Right forelimb (tissue), 1 donor: Measurements from ENCODE around the gene CHI3L1.

Source experiments
- DNase-seq: peaks from one replicate; pipeline ENCODE4 v3.0.0-alpha.2; 2018

Gene CHI3L1

DNA sequence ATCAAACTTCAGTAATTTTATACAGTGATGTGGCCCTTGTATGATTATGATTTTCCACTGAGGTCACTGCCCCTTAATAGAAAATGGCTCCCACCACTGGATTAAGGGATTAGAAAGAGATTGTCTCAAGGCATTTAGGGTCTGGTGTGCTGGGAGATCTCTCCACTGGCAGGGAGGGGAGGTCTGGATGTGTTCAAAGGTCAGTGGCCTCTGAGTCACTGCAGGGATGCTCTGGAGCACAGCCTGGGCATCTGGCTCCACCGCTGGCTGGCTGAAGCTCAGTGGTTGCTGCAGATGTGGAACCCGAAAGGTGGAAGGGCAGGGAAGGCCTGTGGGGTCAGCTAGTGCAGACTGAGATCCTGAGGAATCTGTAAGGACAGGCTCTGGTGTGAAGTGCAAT, 18.3 kb upstream of the CHI3L1 start:
- DNase-seq = no peak

DNA sequence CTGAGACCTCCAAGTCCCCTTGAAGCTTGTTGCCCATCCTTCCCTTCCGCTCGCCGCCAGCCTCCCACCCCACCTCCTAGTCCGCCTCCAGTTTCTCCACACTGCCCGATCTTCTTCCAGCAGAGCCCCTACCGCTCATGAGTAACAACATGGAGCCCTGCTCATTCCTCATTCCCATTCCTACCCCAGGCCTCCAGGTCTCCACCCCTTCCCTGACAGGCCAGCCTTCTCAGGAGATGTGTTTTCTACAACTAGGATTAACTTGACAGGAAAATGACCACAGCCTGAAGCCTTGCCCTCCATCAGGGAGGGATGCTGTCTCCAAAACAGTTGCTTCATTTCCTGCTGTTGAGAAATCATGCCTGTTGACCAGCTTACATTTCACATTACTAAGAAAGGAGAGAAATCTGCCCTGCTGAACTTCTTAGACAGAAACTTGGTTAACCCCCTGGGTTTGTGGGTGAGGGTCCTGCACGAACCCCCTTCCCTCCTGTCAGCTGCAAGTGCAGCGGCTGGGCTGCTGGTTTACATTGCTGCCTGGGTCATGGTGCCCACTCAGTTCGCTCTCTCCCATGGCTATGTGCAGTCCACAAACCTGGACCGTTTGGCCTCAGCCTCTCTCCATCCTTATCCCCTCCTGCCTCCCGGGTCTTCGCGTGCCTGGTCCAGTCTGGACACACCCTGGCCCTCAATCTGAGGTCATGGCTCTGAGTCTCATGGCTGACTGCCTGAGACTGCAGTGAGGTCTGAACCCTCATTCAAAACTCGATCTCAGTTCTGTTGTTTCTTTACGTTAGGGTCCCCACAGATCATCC, 16.1 kb upstream of the CHI3L1 start:
- DNase-seq = no peak

DNA sequence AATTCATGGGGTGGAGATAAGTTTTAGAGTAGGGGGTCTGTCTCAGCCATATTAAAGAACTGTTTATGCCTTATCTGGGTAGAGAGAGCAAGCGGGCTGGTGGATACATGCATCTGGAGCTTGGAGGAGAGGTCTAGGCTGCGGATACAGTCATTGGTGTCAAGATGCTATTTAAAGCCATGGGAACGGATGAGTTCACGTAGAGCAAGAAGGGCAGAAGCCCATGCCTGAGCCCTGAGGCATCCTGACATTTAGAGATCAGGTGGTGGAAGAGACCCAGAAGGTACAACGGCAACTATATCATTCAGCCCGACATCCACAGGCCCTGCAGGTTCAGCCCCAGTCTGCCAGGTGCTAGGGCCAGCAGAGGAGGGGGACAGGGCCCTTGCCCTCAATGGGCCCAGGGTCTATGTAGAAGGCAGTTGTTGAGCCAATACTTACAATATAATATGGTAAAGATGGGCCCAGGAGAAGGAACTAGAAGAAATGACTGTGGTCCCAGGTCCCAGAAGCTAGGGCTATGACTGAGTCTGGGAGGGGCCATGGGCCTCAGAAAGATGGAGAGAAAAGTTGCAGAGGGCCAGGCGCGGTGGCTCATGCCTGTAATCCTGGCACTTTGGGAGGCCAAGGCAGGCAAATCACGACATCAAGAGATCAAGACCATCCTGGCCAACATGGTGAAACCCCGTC, 15.2 kb upstream of the CHI3L1 start:
- DNase-seq = no peak

DNA sequence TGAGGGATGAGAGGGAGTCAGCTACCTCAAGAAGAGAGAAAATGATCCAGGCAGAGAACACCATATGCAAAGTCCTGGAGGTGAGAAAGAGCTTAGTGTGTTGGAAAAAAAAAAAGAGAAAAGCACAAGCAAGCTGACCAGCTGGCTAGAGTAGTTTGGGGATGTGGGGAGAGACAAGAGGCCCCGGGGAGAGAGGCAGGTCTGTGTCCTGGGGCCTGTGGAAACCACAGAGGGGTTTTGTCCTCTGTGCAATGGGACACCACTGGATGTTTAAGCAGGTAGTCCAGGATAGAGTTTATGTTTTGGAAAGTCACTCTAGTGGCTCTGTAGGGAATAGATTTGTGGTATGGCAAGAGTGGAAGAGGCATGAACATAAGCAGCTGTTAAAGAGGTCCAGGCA, 14.4 kb upstream of the CHI3L1 start:
- no peak for DNase-seq

DNA sequence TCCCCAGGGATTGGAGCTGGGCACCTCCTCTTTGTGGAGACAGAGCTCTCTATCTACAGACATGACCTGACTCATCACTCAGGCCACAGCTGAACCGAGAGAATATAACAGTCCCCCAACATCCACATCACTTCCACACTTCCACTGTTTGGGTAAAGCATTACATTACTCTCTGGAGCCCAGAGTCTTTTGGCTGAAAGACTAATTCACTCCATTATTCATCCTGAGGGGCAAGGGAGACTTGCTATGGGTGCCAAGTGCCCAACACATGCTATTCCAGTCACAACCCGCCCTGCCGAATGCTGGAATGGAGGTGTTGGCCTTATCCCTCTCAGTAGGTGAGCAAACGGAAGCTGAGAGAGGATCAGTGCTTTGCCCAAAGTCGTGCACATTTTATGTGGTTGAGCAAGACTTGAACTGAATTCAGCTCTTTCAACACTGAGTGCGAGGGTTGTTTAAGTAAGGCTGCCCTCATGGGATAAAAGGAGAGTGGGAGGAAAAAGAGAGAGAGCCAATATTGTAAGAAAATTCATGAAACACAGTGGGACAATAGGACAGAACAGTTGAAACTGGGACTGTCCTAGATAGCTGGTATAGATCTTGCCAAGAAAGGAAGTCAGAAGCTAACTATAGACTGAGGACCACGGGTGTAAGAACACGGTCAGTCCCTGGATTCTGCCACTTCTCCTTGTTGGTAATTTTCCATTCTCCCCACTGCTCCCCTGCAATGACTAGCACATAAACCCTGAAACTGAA, 13.5 kb upstream of the CHI3L1 start:
- no peak for DNase-seq

DNA sequence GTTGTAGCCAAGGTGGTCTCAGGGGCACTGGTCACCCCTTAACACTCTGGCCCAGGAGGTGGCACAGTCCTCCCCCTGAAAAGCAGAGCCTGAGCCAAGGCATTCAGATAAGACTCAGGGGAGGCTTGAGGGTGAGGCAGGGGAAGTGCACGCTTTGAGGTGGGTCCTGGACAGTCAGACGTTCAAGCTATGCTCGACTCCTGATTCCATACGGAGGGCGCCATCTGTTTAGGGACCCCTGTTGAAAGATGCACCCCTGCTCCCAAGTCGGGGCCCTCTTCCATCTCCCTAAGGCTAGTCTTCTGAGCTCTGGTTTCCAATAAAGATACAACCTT, 12.9 kb upstream of the CHI3L1 start:
- DNase-seq = no peak

DNA sequence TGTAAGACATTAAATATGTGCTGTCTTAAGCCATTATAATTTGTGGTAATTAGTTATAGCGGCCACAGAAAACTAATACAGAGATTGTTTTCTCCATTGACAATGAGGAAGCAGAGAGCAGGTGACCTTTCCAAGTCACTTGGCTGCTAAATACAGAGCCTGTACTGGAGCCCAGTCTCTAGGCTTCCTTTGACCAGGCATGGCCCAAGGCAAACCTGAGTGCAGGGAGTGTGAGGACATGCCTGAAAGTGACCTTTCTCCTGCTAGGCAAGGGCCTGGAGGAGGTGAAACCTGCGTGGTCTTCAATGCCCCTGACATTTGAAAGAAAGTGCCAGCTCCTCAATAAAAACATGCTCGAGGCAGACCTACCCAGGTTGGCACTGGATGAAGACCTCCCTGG, 12.5 kb upstream of the CHI3L1 start:
- no peak for DNase-seq

DNA sequence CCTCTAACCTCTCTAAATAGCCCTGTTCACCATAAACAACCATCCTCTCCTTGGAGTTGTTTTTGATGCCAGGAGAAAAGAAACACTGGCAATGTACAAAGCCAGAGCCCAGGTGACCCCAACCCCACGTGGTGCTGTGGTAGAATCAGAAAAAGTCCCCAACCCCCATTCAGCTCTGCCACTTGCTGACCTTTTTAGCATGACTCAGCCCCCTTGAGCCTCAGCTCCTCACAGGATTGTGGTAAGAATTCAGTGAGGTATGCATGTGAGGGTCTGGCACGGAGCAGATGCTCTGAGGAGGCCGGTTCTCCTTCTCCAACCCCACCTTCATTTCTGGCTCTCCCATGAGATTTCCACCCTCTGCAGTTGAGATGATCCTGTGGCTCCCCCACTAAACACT, 11.1 kb upstream of the CHI3L1 start:
- no peak for DNase-seq

DNA sequence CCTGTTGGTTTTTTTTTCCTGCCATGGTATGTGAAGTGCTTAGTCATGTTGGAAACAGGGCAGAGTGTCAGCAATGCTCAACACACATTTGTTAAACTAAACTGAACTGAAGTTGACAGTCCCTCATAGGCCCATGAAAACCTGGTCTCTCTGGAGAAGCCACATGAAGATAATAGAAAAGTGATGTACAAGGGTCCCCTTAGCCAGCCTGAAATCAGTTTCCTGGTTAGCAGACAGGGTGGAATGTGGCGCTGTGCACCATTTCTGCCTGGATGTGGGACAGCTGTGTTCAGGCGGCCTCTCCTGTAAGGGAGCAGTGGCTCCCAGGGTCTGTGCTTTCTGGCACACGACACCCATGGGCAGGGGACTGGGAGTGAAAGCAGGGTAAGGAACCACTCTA, 9.9 kb upstream of the CHI3L1 start:
- DNase-seq = no peak

DNA sequence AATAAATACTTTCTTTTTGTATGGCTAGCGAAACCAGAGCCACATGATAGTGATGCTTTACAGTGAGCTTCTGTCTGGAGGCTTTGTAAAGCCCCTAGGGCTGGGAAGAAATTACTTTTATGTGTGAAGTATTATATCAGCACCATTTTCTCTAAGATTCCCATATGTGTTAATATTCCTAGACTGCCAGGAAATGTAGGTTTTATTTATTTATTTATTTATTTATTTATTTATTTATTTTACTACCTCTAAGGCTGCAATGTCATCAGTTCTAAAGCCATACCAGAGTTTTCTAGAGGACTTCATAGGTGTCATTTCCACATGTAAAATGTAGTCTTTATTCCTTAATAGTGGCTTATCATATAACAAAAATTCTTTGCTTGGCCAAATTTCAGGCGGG, 4.4 kb upstream of the CHI3L1 start:
- no peak for DNase-seq

DNA sequence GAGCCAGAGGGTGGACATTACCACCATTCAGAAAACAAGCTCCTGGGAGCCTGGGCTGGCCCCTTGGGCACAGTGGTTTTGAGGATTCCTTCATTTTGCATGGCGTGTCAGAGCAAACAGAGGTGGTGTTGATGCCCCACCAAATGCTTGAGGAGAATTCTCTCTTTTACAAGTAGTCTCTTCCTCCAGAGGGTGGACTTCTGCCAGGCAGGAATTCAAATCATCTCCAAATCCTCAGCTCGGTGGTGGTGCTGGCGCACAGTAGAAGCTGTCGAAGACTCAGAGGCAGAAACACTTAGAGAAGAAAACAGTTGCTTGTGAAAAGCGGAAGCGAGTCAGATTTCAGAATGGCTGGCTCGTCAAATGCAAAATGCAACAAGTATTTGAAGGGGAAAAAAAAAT, 3.4 kb upstream of the CHI3L1 start:
- peak; percentile 37 for DNase-seq

DNA sequence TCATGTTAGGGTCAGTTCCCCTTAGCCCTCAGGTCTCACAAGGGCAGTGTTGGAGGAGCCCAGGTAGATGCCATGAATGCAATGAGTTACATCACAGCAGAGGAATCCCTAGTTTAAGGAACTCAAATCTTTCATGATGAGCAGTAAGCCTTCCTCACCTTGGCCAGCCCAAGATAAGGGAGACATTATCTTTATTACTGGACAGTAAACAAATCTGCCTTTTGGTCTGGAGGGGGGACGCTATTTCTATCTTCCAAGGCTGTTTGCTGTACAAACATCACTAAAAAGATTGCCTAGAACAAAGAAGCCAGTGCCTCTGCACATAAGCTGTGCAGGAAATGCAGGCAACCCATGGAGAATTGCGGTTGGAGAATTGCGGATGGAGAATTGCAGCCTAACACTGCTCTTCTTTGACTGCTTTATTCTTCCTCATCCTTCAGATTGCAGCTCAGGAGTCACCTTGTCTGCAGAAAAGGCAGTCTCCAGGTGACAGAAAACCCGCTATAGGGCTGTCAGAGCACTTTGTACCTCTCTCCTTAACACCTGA, 2.3 kb upstream of the CHI3L1 start:
- peak; percentile 24 for DNase-seq

DNA sequence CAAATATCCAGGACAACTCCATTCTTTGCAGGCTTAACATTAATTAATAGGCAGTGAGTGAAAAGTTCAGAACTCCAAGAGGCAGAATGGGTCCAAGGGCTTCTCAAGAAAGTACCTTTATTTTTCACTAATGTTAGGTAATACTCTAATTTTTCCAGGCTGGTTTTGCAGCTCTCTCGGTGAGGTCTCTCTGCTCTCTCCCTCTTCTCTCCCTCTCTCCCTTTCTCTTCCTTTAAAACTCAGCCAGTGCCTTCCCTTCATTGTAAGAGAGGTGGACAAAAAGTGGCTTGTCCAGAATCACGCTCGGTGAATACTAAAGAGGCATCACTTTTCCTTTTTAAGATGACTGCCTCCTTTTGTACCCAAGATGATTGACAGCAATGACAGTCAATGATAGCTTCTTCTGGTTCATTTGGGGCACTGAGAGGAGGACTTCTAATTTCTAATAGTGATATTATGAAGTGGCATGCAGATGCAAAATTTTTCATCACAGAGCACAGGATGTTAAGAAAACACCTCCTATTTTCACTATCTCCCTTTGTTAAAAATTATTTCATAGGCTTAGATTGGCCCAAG, 1.3 kb upstream of the CHI3L1 start:
- DNase-seq = no peak

DNA sequence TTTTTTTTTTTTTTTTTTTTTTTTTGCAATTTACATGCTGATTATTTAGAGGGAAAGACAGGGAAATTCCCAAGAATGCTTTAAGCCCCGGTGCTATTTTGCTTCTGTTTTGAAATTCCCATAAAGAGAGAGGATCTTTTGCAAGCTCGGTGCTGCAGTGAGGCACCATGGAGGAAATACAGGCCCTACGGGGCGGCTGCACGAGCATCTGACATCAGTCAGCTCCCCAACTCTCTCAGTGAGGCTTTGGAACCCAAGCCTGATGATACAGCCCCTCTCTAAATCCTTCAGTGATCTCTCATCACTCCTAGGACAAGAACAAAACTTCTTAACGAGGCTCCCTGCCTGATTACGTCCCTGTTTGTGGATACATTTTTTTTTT, 791 bp upstream of the CHI3L1 start:
- peak; percentile 17 for DNase-seq

DNA sequence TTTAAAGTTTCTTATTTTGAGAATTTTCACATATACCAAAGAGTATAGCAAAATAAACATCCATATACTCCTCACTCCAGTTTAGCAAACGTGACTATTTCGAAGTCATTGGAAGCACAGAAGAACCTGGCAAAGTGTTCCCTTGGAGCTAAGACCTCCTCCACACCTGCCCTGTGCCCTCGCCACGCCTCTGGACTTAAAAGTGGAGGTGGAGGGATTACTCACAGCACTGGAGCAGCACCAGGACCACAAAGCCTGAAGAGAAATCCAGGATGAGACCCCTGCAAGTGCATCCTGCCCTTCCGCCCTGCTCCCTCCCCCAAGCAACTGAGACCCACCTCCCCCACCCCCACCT, 436 bp downstream of the CHI3L1 start:
- peak; percentile 11 for DNase-seq

DNA sequence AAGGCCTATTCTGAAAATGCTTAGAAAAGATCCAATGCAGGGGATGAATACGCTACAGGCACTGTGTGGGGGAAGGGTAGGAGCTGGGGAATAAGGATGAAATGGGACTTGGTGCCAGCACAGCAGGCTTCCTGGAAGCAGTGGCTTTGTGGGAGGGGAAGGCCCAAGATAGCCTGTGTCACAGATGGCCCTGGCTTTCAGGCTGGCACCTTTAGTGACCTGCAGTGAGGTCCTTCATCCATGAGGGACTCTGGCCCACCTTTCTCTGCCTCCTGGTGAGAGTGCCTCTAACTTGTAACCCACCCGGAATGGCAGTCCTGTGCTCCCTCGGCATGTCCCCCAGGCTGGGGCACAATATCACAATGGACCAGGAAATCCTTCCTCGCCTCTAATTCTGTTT, 919 bp downstream of the CHI3L1 start:
- DNase-seq = peak; percentile 22

DNA sequence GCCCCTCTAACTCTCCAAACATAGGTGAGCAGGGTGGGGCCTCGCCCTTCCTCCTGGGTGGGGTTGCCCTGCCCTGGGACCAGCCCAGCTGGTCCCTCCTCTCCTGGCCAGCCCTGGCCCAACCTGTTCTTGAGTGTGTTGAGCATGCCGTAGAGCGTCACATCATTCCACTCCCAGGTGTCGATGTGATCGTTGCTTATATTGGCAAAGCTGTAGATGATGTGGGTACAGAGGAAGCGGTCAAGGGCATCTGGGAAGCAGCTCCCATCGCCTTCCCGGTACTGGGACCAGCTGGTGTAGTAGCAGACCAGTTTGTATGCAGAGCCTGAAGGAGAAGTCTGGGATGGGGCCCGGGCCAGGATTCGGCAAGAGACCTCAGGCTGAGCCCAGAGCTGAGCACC, 1.4 kb downstream of the CHI3L1 start:
- DNase-seq = no peak

DNA sequence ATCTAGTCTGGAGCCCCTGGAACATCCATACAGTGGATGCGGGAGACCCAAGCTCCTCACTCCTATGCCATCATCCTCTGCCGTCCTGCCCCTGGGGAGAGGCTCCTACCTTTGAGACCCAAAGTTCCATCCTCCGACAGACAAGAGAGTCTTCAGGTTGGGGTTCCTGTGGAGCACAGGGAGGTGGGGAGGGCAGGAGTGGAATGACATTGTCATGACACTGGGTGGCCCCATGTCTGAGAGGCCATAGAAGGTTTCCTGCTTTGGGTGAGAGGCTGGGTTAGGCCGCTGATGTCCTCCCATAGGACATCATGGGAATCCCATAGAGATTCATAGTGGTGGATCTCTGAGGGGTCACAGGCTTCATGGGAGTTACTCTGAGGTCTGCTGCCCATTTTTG, 2.0 kb downstream of the CHI3L1 start:
- DNase-seq = no peak

DNA sequence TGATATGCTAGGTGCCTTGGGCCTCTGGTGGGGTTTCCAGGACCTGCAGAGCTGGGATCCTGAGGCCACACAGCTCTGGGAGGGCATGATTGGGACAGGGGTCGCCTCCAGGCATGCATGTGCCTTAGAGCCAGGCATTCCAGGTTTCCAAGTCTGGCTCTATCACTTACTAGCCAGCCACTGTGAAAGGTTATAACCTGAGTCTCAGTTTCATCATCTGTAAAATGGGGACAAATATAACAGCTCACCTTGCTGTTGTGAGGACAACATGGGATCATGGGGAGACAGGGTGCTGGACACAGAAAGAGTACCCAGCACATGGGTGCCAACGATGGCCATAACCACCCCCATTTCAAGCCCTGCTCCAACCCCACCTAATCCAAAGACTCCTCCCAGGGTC, 2.7 kb downstream of the CHI3L1 start:
- DNase-seq = no peak

DNA sequence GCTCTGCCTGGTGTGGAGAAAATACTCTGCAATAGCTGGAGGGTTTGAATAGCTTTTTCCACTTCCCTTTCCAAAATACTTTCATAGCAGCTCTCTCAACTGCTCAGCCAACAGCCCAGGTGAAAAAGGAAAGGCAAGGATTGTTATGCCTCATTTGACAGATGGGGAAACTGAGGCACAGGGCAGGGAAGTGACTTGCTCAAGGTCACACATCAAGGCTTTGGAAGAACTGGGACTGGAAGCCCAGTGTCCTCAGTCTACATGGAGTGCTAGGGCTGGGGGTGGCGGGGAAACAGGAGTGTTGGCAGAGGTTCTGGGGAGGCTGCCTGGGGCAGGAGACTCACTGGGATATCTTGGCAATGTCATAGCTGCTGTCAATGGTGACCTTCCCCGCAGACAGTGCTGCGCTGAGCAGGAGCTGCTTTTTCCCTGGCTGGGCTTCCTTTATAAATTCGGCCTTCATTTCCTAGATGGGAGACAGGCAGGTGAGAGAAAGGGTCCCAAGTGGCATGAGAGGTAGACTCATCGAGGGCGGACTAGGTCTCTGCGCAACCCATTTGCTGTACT, 4.0 kb downstream of the CHI3L1 start:
- DNase-seq = no peak

DNA sequence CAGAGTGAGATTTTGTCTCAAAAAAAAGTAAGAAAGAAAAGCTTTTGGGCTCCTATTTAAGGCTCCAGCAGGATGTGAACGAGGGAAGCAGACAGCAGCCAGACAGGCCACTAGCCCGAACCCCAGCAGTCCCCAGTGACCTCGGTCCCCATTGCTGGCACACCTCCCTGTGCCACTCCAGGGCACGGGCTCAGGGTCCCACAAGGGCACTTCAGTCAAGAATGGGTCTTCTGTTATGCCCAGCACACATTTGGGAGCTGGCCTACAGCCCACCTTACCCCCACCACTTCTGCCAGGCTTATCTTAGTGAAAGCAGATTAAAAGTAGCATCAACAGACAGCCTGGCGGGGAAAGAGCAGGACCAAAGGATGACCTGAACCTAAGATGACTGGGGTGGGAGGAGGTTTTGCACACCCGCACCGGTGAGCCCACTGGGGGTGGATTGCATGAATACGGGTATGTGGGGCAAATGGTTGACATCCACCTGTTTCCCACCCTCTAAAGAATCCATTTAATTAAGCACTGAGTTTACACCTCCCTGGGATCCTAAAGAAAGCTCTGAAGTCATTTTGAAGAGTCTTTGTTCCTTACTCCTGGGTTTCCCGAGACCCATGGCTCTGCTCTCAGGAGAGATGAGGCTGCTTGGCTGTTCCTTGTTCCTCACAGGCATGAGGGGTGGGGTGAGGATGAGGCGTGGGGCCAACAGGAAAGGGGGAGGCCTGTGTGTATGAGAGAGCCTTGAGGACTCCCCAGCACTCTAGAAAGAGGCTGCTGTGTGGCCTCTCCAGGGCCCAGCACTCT, 4.7 kb downstream of the CHI3L1 start:
- DNase-seq = no peak

DNA sequence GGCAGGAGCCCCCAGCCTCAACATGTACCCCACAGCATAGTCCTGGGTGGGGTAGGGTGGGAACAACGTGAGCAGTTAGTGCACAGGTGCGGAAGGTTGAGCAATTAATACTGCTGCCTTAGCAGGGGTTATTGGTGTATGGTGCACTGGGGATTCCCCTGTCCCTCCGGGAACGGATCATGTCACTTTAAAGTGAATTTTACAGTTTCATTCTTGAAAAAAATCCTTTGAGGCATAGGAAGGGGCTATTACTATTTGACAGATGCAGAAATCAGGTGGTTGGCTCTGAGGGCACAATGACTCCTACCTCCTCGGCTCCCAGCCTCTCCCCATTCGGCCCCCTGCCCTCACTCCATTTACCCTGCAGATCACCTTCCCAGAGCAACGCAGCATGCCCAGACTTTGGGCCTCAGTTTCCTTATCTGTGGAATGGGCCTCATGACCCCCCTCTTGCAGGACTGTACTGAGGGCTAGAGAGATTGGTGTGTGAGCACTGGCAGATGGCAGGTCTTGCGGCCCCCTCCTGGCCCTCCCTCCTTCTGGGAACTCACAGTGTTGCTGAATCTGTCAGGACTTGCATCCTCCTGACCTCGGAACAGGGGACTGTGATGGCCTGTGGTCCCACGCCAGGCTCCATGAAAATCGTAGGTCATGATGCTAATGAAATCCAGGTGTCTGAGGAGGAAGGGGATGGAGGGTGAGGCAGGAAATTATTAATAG, 5.7 kb downstream of the CHI3L1 start:
- no peak for DNase-seq
